WI38 (cell line): ENCODE data around the gene RNF212.

Source experiments
- H3K4me3 ChIP-seq: 2 replicates; pipeline ENCODE4 v1.5.1; 2011; ENCODE audit warnings: low read depth, mild to moderate bottlenecking, control low read depth, low read length
- TF ChIP-seq, protein P1 (sequence below): IDR thresholded peaks from 2 replicates; pipeline ENCODE4 v1.5.1; 2012; ENCODE audit warnings: low read depth, mild to moderate bottlenecking, control low read depth, low read length

RNF212 gene

DNA sequence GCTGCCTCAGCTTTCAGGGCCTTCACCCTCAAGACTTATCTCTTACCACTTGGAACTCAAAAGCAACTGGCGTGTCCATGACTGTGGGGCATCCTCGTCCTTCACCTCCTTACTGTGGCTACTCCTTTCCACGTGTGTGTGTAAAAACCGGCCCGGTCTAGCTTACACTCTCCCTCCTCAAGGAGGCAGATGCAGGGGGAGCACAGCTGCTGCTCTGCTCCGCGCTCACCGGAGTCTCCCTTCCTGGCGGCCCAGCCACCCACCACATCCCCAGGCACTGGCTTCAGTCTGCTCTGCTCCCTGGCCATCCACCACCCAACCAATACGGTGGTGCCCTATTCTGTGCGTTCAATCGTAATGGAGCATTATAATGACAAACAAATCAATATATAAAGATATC, 8.3 kb downstream of the RNF212 start:
- TF ChIP-seq, protein P1, sequence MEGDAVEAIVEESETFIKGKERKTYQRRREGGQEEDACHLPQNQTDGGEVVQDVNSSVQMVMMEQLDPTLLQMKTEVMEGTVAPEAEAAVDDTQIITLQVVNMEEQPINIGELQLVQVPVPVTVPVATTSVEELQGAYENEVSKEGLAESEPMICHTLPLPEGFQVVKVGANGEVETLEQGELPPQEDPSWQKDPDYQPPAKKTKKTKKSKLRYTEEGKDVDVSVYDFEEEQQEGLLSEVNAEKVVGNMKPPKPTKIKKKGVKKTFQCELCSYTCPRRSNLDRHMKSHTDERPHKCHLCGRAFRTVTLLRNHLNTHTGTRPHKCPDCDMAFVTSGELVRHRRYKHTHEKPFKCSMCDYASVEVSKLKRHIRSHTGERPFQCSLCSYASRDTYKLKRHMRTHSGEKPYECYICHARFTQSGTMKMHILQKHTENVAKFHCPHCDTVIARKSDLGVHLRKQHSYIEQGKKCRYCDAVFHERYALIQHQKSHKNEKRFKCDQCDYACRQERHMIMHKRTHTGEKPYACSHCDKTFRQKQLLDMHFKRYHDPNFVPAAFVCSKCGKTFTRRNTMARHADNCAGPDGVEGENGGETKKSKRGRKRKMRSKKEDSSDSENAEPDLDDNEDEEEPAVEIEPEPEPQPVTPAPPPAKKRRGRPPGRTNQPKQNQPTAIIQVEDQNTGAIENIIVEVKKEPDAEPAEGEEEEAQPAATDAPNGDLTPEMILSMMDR = no peak
- H3K4me3 ChIP-seq = no peak overlapping the region

DNA sequence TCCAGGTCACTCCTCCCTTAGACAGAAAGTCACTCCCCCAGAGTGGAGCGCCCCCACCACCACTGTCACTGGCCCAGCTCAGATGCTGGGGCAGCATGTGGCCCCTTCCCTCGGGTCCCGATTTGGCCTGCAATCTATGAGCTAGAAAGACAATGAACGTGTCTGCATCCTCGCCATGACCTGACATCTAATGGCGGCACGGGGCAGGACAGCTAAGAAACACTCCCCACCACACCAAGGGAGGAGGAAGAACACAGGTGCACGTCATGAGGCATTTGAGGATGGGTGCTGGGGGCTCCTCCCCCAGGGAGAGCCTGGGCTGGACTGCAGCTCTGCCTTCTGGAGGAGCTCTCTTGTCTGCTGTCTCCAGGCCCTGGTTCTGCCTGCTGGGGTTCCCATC, 8.7 kb downstream of the RNF212 start:
- TF ChIP-seq, protein P1 = no peak
- no peak overlapping the region for H3K4me3 ChIP-seq

DNA sequence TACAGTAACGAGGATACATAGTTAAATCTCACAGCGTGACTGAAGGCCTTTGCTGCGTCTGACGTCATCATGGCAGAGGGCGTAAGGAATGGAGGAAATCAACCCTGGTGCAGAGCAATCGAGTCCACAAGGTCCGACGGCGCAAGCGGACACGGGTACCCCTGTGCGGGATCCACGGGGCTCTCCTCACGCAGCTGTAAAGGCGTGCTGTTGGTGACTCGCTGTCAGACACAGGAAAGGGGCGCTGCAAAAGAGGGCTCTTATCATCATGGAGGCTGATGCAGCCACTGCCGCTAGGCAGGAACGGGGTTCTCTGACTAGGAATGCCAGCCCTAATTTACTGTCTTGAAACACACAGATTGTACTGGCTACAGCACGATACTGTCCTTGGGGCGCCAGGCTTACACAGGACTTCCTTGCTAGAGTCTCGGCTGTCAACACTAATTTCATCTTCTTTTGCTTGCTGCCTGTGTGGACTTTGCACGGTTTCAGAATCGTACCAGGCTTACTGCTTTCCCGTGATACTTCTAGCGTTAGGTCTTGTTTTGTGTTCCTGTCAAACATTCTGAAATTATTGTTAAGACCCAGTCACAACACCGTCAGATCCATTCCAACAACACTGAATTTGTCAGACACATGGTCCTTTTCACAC, 13.6 kb downstream of the RNF212 start:
- TF ChIP-seq, protein P1 = no peak
- no peak overlapping the region for H3K4me3 ChIP-seq

DNA sequence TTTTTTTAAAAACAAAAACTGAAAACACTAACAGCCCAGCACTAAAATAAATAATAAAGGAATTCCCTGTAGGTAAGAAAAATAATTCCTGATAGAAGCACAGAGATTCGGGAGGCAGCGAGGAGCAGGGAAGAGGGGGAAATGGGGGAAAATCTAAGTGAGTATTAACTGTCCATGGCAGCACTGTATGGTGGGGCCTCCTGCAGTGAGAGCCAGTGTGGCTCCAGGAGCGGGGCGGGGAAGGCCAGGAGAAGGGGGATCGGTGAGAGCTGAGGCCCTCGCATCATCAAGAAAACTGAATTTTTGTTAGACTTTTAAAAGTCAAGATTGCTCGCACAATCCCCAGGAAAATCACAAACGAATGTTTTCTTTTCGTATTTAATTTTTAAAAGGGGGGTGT, 14.1 kb downstream of the RNF212 start:
- no peak overlapping the region for H3K4me3 ChIP-seq
- TF ChIP-seq, protein P1 = no peak

DNA sequence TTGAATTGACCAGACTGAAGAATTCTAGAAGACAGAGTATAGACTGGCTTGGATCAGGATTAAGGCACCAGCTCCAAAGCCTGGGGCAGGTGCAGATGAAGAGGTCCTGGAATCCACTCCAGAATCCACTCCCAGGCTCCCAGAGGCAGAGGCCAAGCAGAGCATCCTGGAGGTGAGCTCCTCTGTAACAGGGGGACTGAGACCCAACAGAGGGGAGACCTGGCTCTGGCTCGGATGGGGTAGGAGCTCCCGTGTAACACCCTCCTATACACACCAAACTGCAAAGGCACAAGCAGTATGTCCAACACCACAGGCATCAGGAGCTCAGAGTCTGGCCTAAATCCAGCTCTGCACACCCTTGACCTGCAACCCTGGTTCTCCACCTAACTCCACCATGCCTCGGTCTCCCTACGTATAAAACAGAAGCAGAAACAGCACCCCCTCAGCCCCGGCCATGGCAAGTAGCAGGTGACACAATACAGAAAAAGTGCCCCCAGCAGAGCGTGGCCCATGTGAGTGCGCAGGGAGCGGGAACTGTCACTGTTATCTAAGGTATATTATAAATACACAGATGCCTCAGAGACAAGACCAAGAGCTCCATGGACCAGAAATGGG, 14.9 kb downstream of the RNF212 start:
- TF ChIP-seq, protein P1 = no peak
- H3K4me3 ChIP-seq = no peak overlapping the region

DNA sequence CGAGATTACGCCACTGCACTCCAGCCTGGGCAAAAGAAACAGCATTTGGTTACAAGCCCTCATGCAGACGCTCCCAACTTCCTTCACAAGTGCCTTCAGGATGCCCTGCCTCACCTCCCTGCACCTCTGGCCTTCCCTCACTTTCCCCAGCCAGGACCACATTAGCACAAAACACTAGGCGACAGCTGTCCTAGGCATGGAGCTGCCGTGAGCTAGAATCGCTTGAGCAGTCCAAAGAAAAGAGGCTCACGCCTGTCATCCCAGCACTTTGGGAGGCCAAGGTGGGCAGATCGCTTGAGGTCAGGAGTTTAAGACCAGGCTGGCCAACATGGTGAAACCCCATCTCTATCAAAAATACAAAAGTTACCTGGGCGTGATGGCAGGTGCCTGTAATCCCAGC, 15.8 kb downstream of the RNF212 start:
- no peak overlapping the region for H3K4me3 ChIP-seq
- TF ChIP-seq, protein P1 = no peak

DNA sequence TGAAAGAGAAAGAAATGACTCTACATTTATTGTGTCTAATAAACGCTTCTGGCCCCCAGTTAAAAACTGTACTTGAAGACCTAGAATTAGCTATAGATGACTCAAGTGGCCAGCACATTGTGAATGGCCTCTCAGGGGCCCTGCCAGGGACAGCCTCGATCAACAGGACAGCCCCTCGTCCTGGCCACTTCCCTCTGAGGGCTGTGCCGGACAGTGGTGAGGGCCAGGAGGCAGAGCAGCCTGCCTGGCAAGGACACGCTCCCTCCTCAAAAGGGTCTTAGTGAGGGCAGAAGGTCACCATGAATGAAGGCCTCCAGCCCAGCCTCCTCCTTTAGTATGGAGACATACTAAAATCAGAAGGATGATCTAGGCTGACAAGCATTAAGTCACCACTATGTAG, 16.5 kb downstream of the RNF212 start:
- TF ChIP-seq, protein P1 = no peak
- H3K4me3 ChIP-seq = no peak overlapping the region
